Measurements from ENCODE around the gene SFI1.
"Not testable (repeated sequence)": the region's sequence is repeated elsewhere in the genome, so short reads cannot be mapped to it uniquely, and the experiment has no call there.

SFI1 gene

DNA sequence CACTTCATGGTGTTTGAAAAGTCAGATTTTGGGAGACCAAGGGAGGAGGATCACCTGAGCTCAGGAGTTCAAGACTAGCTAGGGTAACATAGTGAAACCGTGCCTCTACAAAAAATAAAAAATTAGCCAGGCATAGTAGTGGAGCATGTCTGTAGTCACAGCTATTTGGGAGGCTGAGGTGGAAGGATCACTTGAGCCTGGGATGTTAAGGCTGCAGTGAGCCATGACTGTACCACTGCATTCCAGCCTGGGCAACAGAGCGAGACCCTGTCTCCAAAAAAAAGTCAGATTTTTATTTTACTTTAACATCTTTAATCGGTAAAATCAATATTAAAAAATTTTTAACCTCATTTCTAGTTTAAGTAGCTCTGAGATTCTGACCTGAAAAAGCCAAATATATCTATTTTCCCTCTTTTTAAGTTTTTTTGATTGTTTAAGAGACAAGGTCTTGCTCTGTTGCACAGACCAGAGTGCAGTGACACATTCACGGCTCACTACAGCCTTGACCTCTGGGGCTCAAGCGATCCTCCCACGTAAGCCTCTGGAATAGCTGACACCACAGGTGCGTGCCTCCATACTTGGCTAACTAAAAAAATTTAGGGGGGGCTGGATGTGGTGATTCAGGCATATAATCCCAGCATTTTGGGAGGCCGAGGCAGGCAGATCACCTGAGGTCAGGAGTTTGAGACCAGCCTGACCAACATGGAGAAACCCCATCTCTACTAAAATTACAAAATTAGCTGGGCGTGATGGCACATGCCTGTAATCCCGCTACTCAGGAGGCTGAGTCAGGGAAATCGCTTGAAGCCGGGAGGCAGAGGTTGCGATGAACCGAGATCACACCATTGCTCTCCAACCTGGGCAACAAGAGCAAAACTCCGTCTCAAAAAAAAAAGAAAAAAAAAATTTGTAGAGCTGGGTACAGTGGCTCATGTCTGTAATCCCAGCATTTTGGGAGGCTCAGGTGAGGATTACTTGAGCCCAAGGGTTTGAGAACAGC lies 48.4 kb downstream of the SFI1 start:
- DNase-seq = no peak

DNA sequence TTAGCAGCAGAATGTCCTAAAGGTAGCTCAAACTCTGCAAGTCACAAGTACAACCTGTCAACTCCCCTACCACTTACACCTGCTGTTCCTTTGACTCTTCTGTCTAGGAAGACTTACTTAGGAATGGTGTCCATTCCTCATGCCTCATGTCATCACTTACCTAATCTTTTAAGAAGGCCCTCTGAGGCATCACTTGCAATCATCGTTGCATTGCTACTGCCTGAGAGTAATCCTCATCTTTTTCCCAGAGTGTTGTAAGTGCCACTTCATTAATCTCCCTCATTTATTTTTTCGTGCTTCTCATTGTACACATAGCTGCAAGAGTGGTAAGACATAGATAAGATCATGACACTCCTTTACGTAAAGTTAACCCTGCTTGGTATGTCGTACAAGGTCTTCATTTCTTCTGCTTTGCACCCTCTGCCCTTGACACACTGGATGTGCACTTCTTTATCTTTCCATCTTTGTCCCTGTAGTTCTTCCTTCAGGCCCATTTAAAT lies 54.6 kb downstream of the SFI1 start:
- DNase-seq = no peak

DNA sequence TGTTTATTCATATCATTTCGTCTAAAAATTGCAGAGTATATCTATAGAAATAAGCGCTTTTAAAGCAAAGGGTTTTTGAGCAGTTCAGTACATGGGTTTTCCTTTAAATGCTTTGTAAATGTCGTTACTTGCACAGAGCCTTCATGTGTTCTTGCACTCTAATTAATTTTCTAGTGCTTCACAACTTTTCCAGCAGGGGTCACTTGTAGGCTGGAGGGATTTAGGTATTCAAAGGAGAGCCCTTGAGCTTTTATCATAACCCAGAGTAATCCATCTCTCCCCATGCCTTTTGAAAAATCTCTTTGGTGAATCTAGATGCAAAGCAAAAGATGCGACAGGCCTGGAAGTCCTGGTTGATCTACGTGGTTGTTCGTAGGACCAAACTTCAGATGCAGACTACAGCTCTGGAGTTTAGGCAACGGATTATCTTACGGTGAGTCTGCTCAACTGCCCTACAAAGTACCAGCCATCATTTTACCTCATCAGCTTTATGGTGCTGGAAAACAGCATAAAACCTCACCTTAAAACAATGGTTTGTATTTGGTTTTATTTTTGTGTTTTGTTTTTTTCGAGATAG lies 60.4 kb downstream of the SFI1 start:
- DNase-seq = no peak

DNA sequence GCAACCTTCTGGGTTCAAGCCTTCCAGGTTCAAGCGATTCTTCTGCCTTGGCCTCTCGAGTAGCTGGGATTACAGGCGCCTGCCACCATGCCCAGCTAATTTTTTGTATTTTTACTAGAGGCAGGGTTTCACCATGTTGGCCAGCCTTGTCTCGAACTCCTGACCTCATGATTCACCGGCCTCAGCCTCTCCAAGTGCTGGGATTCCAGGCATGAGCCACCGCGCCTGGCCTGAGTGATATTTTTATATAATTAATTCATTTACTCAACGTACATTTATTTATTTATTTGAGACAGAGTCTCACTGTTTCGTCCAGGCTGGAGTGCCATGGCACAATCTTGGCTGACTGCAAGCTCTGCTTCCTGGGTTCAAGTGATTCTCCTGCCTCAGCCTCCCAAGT lies 62.2 kb downstream of the SFI1 start:
- DNase-seq = not testable (repeated sequence)

DNA sequence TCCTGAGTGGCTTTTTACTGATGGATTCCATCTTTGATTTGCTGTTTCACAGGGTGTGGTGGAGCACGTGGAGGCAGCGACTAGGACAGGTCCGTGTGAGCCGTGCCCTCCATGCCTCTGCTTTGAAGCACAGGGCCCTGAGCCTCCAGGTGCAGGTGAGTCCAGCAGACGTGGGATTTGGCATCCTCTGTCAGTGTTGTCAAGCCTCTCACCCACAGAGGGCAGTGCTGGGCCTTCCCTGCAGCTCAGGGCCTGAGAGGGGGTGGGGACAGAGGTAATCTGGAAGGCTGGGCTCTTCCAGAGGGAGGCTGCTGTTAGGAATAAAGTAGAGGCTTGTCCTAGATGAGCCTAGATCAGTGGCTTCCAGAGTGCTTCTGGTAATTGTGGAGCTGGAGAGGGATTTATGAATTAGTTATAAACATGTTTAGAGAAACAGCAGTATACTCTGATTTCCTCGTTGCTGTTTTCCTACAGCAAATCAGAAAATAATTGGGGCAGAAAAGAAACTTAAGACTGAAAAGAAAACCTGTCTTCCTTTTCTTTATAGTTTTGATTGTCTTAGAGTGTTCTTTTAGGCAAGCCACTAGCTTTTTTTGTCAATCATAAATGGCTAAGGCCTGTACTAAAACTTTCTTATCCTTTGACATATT lies 65.0 kb downstream of the SFI1 start:
- DNase-seq = peak; percentile 17

DNA sequence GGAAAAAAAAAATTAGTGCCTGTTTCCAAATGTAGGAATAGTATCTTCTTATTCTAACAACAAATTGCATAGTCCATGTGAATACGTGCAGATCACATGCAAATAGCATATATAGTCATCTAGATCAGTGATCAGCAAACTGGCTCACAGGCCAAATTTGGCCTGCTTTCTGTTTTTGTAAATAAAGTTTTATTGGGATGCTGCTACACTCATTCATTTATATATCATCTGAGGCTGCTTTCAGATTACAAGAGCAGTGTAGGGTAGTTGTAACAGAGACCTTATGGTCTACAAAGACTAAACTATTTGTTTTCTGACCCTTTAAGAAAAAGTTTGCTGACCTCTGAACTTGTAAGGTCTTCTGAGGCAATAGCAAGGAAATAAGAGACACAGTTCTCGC lies 65.6 kb downstream of the SFI1 start:
- no peak for DNase-seq

DNA sequence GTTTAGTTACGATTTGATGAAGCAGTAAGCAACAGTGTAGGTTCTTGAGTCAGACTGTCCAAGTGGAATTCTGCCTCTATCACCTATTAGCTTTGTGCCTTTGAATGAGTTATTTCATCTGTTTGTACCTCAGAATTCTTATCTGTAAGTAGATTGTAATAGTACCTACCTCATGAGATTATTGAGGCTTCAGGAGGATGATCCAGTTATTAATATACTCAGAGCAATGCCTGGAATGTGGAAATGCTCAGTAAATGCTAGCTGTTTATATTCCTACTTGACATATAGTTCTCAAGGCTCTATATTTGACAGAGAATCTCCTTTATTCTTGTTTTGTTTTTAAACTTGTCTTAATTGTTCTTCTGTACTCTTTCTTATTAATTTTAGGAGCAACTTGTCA lies 70.1 kb downstream of the SFI1 start:
- no peak for DNase-seq

DNA sequence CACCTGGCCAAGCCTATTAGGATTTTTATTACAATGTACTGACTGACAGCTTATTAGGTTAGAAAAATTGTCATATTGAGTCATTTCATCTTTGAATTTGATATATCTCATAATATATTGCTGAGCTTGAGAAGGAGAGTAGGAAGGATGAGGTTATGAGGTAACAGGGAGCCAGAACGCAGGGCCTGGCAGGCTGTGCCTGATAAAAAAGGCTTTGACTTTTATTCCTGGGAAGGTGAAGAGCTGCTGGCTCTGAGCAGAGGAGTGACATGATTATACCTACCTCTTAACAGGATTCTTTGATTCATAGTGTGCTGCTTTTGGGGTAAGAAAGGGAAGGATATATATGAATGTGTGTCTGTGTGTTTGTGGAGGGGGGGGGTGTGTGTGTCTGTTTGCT lies 70.9 kb downstream of the SFI1 start:
- no peak for DNase-seq

DNA sequence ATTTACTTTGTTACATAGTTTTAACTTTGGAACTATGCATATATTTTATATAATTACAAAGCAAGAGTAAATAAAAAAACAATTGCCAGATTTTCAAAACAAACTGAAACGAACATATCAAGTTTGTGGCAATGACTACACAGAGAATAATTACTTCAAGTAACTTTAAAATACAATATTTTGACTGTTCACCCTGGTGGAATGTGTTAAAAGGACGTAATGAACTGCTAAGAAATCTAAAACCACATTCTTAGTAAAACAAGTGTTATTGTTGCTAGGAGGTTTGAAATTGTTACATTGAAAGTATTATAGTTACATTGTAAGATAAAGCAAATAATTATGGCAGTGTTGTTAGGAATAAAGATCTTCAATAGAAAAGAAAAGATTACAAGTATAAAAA lies 71.4 kb downstream of the SFI1 start:
- DNase-seq = no peak

DNA sequence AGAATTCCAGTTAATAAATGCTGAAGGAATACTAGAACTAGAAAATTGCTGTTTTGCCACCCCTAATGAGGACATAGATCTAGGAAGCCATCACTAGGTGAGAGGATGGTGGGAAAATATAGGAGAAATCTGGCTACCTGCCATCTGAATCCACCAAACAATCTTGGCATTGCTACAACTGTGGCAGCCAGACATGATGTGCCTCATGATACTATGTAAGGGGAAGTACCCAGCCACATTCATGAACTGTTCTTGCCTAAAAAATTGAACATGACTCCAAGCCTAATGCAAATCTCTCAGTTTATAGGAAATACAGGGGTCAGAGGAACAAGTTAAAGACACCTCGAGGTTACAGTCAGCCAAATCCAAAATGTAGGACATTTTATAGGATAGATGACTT lies 72.8 kb downstream of the SFI1 start:
- DNase-seq = no peak

DNA sequence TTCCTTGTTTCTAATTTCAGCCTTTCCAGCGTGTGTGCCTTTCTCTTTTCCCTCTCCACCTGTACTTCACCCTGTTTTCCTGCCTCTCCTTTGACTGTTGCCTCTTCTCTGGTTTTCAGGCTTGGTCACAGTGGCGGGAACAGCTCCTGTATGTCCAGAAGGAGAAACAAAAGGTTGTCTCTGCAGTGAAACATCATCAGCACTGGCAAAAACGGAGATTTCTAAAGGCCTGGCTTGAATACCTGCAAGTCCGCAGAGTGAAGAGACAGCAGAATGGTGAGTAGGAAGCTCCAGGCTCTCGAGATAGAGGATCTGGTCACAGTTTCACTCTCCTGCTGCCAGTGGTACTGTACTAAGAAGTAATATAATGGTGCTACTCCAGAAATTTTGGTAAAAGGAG lies 76.6 kb downstream of the SFI1 start:
- no peak for DNase-seq

DNA sequence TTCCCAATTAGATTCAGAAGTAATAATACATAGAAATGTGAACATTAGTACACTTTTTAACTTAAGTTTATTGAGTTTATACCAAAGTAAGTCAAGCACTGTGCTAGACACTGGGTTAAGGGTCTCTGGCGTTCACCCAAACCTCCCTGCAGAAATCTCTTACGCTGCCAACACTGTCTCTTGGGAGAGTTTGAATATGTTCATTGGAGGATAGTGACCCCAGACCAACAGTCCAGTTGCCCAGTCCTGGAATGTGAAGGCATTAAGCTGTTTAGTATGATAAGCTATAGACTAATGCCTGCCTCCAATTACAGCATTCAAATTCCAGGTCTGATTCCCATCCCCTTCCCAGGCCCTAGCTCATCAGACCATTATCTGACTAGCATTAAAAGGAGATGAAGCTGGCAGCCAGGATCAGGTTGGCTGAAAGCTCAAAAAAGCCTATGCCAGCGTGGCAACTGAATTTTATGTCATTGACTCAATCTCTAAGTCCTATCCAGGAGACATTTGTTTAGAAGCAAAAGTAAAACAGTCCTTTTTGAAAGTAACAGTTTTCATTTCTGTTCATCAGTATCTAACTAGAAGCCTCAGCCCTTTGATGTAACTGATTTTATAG lies 77.8 kb downstream of the SFI1 start:
- no peak for DNase-seq

DNA sequence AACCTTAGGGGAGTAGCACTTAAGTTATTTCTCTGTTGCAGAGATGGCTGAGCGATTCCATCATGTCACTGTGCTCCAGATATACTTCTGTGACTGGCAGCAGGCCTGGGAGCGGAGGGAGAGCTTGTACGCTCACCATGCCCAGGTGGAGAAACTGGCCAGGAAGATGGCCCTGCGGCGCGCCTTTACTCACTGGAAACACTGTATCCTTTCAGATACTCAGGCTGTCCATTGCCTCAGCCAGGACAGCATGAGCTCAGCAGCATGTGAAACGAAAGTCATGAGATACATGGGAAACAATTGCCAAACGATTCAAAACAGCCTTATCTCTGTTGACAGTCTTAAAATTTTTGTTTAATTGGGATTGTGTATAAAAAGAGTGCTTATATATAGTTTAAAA lies 78.9 kb downstream of the SFI1 start:
- no peak for DNase-seq

DNA sequence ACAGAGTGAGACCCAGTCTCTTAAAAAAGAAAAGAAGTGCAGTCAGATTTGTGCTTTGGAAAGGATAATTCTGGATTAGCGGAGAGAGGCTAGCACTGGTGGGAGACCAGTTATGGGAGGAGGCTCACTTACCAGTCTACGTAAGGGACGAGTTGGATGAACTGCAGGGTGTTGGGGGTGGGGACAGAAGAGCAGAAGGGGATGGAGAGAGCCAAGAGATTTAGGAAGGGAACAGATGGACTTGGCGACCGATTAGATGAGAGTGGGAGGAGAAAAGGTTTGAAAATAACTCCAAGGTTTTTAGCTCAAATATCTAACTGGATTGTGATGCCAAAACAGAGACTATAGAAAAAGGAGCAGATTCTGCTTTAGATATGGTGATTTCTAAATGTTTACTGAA lies 81.4 kb downstream of the SFI1 start:
- DNase-seq = no peak

DNA sequence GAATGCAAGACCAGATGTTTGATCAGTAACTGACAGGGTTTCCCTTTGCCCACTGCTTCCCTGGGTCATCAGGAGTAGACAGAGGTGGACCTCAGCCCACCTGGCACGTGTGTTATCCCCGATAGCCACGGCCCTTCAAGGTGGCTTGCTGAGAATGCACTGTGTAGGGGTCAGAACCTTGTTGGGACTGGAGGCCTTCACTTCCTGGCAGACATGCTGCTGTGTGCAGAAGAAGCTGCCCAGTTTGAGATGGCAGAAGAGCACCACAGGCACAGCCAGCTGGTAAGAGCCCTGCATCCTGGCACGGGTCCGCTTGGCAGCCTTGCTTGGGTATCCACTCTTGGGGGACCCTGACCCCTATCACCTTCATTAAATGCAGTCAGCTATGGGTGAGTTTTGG lies 81.8 kb downstream of the SFI1 start:
- DNase-seq = no peak

DNA sequence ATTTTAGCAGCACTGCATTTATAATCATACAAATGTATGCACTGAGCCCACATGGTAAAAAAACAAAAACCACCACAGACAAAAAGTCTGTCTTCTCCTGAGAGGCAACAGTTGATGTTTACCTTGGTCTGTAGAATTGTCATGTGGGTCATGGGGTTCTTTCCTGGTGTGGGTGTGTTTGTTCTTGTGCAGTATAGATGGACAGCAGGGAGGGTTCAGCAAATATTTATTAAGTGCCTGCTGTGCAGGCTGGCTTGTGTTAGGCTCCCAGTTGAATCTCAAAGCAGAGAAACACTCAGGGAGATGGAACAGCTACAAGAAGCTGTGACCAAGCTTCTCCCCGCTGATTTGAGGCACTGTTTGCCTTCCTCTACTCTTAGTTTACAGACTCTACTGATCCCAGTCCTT lies 83.5 kb downstream of the SFI1 start:
- DNase-seq = peak; percentile 27

DNA sequence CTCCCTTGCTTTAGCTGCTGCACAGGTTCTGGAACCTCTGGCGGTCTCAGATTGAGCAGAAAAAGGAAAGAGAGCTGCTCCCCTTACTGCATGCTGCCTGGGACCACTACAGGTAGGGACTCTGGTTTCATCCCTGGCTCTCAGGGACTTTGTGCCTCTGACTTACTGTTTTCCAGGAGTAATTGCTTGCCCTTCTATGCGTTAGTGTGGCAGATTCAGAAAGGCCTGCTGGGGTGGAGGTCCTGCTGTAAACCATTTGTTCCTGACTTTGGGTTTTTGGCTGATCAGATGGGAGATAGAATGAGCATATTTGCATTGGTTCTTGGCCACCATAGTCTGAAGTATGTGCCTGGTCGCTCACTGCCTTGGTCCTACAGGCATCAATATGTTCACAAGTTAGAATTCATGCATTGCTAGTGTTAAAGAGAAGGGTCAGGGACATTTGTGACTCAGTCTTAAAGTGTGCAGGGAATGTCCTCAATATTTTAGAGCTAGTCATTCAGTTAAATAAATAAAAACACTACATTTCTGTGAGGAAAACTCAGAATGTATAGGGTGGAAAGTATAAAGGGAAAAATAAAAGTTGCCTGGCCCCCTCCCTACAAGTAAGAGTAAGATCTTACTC lies 87.6 kb downstream of the SFI1 start:
- no peak for DNase-seq

DNA sequence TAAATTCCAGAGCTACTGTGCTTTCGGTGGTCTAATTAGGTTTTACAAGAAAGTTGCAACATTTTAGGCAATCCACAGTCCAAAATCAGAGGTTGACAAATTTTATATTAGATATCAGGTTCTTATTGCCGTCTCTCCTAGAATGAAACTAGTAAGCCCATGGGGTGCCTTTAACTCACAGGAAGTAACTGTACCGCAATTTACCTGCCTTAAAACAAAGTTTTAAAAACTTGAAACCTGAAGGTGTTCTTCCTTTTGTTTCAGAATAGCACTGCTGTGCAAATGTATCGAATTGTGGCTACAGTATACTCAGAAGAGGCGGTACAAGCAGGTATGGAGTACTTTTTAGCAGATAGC lies 88.4 kb downstream of the SFI1 start:
- no peak for DNase-seq

DNA sequence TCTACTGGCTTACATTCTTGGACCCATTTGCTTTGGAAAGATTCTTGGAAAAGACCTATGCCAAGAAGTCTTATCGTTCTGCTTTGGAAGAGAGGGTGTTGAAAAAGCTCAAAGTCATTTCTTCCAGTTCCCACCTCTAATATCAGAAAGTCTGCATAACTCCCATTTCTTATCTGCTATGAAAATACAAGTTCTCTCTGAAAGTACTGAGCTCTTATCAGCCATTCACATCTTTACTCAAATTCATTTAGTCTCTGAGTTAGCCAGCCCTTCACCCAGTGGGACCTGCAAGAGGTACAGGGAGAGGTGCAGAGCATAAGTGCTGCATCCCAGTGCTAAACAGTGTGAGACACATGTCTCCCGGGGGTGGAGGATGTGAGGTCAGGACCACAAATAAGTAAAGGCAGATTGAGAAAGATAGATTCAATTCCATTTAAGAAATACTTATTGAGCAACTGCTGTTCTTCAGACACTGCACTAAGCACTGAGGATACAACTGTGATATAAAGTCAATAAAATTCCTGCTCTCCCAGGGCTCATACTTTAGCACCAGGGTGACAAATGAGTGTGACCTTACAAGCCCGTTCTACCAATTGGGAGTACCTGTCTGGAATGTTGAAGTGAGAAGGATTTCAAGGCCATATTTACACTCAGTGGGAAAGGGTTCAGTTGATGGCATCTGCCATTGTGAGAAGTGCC lies 89.0 kb downstream of the SFI1 start:
- DNase-seq = no peak

DNA sequence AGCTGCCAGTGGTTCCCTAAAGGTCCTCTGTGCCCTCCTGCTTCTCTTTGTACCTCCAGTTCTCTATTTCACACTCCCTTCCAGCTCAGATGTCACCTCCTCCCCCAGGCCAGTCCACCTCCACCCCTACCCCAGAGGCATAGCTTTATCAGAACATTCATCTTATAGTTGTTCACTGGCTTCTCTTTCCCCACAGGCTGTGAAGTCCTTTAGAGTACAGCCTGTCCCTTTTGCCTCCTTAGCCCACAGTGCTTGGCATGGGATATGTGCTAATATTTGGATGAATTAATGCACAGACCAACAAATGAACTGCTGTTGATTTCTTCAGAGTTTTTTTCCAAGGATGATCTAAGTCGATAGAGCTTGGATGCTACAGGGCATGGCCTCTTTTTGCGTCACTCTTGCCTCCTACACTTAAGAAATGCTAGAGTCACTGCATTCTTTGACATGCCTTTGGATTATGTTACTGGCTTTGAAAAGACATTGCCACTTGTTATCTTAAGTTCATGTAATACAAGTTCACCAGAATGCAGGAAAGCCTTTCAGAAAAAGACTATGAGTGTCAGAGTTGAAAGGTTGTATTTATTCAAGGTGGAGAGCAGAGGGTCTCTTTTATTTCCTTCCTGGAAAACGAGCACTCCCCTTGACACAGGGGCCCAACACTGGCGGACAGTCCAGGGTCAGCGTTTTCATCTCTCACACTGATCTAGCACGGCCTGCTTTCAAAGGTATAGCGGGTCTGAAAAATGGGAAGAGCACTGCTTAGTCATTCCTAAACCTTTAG lies 90.0 kb downstream of the SFI1 start:
- no peak for DNase-seq

DNA sequence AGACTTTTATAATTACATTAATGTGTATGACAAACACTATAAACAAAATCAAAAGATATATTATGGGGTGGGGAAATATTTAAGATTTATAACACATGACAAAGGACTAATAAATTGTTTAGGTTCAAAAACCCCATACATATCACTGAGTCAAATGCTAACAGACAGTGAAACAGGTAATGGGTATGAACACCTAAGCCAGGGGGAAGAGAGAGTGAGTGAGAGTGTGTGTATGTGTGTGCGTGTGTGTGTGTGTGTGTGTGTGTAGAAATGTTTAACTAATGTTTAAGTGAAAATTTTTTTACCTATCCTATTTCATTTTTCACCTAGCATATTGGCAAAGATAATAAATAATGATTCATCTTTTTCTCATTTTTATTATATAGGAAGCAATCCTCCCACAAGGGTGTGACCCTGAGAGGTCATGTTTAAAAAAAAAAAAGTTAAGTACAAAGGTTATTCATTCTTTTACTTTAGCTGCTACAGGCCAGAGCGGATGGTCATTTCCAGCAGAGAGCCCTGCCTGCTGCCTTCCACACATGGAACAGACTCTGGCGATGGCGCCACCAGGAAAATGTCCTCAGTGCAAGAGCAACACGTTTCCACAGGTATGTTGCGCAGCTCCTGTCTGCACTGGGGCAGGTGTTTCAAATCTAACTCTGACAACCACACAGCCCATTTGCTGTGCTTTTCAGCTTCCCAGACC lies 92.8 kb downstream of the SFI1 start:
- DNase-seq = no peak
